ENCODE data around the gene BLTP3A. TPM values are rescaled to one million over a fixed set of nuclear protein-coding genes. Genes with fewer than 3 reads are reported as not detected.

BLTP3A gene, protein sequence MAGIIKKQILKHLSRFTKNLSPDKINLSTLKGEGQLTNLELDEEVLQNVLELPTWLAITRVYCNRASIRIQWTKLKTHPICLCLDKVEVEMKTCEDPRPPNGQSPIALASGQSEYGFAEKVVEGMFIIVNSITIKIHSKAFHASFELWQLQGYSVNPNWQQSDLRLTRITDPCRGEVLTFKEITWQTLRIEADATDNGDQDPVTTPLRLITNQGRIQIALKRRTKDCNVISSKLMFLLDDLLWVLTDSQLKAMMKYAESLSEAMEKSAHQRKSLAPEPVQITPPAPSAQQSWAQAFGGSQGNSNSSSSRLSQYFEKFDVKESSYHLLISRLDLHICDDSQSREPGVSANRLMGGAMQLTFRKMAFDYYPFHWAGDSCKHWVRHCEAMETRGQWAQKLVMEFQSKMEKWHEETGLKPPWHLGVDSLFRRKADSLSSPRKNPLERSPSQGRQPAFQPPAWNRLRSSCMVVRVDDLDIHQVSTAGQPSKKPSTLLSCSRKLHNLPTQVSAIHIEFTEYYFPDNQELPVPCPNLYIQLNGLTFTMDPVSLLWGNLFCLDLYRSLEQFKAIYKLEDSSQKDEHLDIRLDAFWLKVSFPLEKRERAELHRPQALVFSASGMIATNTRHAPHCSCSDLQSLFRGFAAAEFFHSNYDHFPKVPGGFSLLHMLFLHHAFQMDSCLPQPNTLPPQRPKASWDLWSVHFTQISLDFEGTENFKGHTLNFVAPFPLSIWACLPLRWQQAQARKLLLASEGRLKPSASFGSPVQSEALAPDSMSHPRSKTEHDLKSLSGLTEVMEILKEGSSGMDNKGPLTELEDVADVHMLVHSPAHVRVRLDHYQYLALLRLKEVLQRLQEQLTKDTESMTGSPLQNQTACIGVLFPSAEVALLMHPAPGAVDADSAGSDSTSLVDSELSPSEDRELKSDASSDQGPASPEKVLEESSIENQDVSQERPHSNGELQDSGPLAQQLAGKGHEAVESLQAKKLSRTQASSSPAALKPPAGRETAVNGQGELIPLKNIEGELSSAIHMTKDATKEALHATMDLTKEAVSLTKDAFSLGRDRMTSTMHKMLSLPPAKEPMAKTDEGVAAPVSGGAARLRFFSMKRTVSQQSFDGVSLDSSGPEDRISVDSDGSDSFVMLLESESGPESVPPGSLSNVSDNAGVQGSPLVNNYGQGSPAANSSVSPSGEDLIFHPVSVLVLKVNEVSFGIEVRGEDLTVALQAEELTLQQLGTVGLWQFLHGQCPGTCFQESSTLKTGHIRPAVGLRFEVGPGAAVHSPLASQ (N-terminal part only)
- total RNA-seq, result 11.3 and 13.2 TPM in 2 replicates
- 5.1 TPM for total RNA-seq (2013)
- polyA plus RNA-seq, result 4.1 and 4.7 TPM in 2 replicates
- 5.6 and 11.3 TPM in 2 replicates for polyA minus RNA-seq

DNA sequence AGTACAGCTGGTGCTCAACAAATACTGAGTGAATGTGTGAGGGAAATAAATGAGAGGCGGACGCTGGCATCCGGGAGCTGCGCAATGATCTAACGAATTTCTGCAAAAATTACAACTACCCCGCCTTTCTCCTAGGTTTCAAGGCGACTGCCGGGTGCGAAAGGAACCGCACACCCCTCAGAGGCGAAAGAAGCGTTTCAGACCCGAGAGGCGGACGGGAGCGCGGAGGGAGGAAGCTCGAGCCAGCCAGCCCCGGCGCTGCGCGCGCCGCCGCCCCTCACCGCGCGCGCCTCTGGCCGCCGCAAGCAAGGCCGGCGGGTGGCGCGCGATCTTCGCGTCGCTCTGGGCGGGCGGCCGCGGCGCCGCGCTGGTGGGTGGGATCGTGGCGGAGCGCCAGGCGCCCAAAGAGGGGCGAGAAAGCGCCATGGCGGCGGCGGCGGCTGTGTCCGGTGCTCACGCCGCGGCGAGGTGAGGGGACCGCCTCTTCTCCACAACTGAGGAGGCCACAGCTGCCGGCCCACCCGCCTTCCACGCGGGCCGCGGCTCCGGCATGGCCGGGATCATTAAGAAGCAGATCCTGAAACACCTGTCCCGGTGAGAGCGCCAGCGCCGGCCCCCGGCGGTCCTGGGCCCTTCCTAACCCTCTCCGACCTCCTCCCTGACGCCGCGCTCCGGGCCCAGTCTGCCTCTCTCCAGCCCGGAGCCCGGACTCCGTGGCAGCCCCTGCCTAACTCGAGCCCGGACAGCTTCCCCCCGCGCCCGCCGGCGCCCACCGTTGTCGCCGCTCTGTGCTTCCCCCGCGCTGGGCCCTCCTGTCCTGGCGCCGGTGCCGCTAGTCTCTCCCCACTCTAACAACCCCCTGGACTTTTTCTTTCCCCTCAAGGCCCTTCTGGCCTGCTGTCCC is at the start of gene BLTP3A:
Gene BLTP3A (plus strand): TSS at position 383 of the 904 bp plus-strand sequence. CDS start 168 bp downstream, at position 551.
- CTCF ChIA-PET, result interaction anchor here (0.6 to 2.7 kb wide), 11 partner anchors 13 to 348 kb away, joined by 3 to 12 read pairs (median 4); partner anchors contain the start of gene ANKS1A
- POLR2A ChIA-PET, result interaction anchor here (0.6 to 1.5 kb wide), 4 partner anchors 19 to 135 kb away, joined by 3 to 6 read pairs (median 4); partner anchors contain the start of gene SNRPC
- H3K4me3 ChIP-seq (ENCODE audit: control extremely low read depth in 1 of 5, extremely low read depth in 1 of 5, insufficient read depth in 1 of 5, low read depth in 2 of 5, low read length in 4 of 5), result peak within 1 kb of the TSS; percentile 81 to 93 (median 90)
- TF ChIP-seq, protein P1, sequence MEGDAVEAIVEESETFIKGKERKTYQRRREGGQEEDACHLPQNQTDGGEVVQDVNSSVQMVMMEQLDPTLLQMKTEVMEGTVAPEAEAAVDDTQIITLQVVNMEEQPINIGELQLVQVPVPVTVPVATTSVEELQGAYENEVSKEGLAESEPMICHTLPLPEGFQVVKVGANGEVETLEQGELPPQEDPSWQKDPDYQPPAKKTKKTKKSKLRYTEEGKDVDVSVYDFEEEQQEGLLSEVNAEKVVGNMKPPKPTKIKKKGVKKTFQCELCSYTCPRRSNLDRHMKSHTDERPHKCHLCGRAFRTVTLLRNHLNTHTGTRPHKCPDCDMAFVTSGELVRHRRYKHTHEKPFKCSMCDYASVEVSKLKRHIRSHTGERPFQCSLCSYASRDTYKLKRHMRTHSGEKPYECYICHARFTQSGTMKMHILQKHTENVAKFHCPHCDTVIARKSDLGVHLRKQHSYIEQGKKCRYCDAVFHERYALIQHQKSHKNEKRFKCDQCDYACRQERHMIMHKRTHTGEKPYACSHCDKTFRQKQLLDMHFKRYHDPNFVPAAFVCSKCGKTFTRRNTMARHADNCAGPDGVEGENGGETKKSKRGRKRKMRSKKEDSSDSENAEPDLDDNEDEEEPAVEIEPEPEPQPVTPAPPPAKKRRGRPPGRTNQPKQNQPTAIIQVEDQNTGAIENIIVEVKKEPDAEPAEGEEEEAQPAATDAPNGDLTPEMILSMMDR (IDR thresholded peaks at IDR 0.05), result no peak
- no peak for TF ChIP-seq EZH2 (IDR thresholded peaks at IDR 0.05; ENCODE audit: borderline replicate concordance, insufficient read depth, low read depth, low read length, poor library complexity, severe bottlenecking)
- peak within 1 kb of the TSS; percentile 71 to 83 for H3K27ac ChIP-seq (ENCODE audit: low read length in 2 of 2)
- intact Hi-C loops (cut with micrococcal nuclease), result loop anchor here (1.0 to 5.0 kb wide), 4 partner anchors 35 to 610 kb away; partner anchors contain the start of genes SNRPC and TAF11
- no peaks in the 10 kb centered on the region for H3K36me3 ChIP-seq (replicated peaks in 1 of 2; ENCODE audit: control extremely low read depth in 1 of 2, control insufficient read depth in 1 of 2, extremely low read depth in 1 of 2, insufficient read depth in 2 of 2, low read length in 1 of 2)
- H3K9ac ChIP-seq (ENCODE audit: low read length), result peak within 1 kb of the TSS; percentile 76
- Mint-ChIP-seq H3K27me3 (no peaks in the 10 kb centered on the region), H3K4me1 (peaks cover 22% of the 10 kb centered on the region), H3K9me3 (ENCODE audit: insufficient read depth) (no peaks in the 10 kb centered on the region), H3K27ac (peak within 1 kb of the TSS; percentile 94), H3K4me3 (peak within 1 kb of the TSS; percentile 94)
- under 1% methylated on average over 99 of the region's 99 CpGs for WGBS (ENCODE audit: insufficient coverage)
- H3K79me2 ChIP-seq (ENCODE audit: control insufficient read depth, insufficient read depth, low read length), result peaks cover 25% of the 10 kb centered on the region
- no peaks in the 10 kb centered on the region for H3K27me3 ChIP-seq (replicated peaks in 1 of 4; ENCODE audit: control extremely low read depth in 1 of 4, control insufficient read depth in 3 of 4, insufficient read depth in 4 of 4, low read length in 3 of 4)
- peak; percentile 93 for ATAC-seq (ENCODE audit: low read depth)
- H3K4me1 ChIP-seq (ENCODE audit: control insufficient read depth in 2 of 2, insufficient read depth in 2 of 2, low read length in 2 of 2), result peaks cover 17 to 19% of the 10 kb centered on the region in 2 donors
- peak within 1 kb of the TSS; percentile 94 for H2AFZ ChIP-seq (ENCODE audit: insufficient read depth, low read depth, low read length, poor library complexity, severe bottlenecking)
- peak within 1 kb of the TSS; percentile 89 for H3K4me2 ChIP-seq (replicated peaks; ENCODE audit: low read depth, low read length, poor library complexity, severe bottlenecking)
- peak; percentile 90 for DNase-seq
- no peaks in the 10 kb centered on the region for H3K9me3 ChIP-seq (ENCODE audit: control extremely low read depth in 1 of 3, control insufficient read depth in 2 of 3, insufficient read depth in 1 of 3, low read length in 2 of 3)
- no peaks in the 10 kb centered on the region for H4K20me1 ChIP-seq (ENCODE audit: control insufficient read depth, insufficient read depth, low read length, poor library complexity, severe bottlenecking)
